Measurements from ENCODE around the gene TRAPPC2L. TPM values are rescaled to one million over a fixed set of nuclear protein-coding genes. Genes with fewer than 3 reads are reported as not detected.

The TRAPPC2L gene
- total RNA-seq, 1 donor from 2014 or later = 59.1 TPM

- Histone ChIP-seq H3K4me1 (ENCODE audit: insufficient read depth, low read length) (peaks cover 12% of the 10 kb centered on the region), H3K79me2 (ENCODE audit: insufficient read depth, low read length) (peaks cover 30% of the 10 kb centered on the region), H4K20me1 (ENCODE audit: insufficient read depth, low read length) (peaks cover 28% of the 10 kb centered on the region), H3K4me3 (ENCODE audit: insufficient read depth, low read depth, low read length) (no peak overlapping the region), H3K9me3 (ENCODE audit: insufficient read depth, low read depth, low read length) (no peaks in the 10 kb centered on the region), H3K9ac (ENCODE audit: low read length) (no peak overlapping the region), H2AFZ (ENCODE audit: low read depth, low read length) (no peak overlapping the region), H3K27ac (ENCODE audit: low read depth, low read length) (no peak overlapping the region), H3K36me3 (ENCODE audit: insufficient read depth, low read length) (peaks cover 6% of the 10 kb centered on the region), H3K4me2 (ENCODE audit: low read length) (no peak overlapping the region), H3K27me3 (ENCODE audit: insufficient read depth, low read length) (no peaks in the 10 kb centered on the region)
- TF ChIP-seq EZH2 (IDR thresholded peaks at IDR 0.05; ENCODE audit: insufficient read depth, low read length) = no peak
- Mint-ChIP-seq H3K36me3 (ENCODE audit: low read depth, unreplicated experiment) (peaks cover 12% of the 10 kb centered on the region), H3K27me3 (ENCODE audit: low read depth, unreplicated experiment) (no peaks in the 10 kb centered on the region), H3K4me1 (ENCODE audit: low read depth, unreplicated experiment) (peaks cover 6% of the 10 kb centered on the region), H3K27ac (ENCODE audit: unreplicated experiment) (no peak overlapping the region), H3K4me3 (ENCODE audit: unreplicated experiment) (no peak overlapping the region), H3K9me3 (ENCODE audit: unreplicated experiment) (peaks cover 2% of the 10 kb centered on the region)
- FAIRE-seq = no peak
- no peak for DNase-seq (ENCODE audit: low read depth)
These were observed 2.6 kb downstream of the TRAPPC2L start for GRCh38 chr16:88859381-88860091.

- TF ChIP-seq CTCF (IDR thresholded peaks at IDR 0.05; ENCODE audit: insufficient read depth, low read depth, low read length) (no peak), EZH2 (IDR thresholded peaks at IDR 0.05; ENCODE audit: insufficient read depth, low read length) (no peak)
- FAIRE-seq (no peak), DNase-seq (ENCODE audit: low read depth) (no peak)
These were observed 4.4 kb downstream of the TRAPPC2L start for GRCh38 chr16:88861359-88861758.

GRCh38 chr16:88862968-88863367 is 6.0 kb downstream of the TRAPPC2L start:
- Histone ChIP-seq H4K20me1 (ENCODE audit: insufficient read depth, low read length) (peaks cover 10% of the 10 kb centered on the region), H2AFZ (ENCODE audit: low read depth, low read length) (no peak overlapping the region), H3K4me3 (ENCODE audit: insufficient read depth, low read depth, low read length) (no peak overlapping the region), H3K27me3 (ENCODE audit: insufficient read depth, low read length) (no peaks in the 10 kb centered on the region), H3K36me3 (ENCODE audit: insufficient read depth, low read length) (peaks cover 6% of the 10 kb centered on the region), H3K27ac (ENCODE audit: low read depth, low read length) (no peak overlapping the region), H3K4me2 (ENCODE audit: low read length) (no peak overlapping the region), H3K4me1 (ENCODE audit: insufficient read depth, low read length) (peaks cover 2% of the 10 kb centered on the region), H3K9me3 (ENCODE audit: insufficient read depth, low read depth, low read length) (no peaks in the 10 kb centered on the region), H3K9ac (ENCODE audit: low read length) (no peak overlapping the region), H3K79me2 (ENCODE audit: insufficient read depth, low read length) (peaks cover 9% of the 10 kb centered on the region)
- Mint-ChIP-seq H3K9me3 (ENCODE audit: unreplicated experiment) (no peaks in the 10 kb centered on the region), H3K27ac (ENCODE audit: unreplicated experiment) (no peak overlapping the region), H3K4me3 (ENCODE audit: unreplicated experiment) (no peak overlapping the region), H3K36me3 (ENCODE audit: low read depth, unreplicated experiment) (peaks cover 12% of the 10 kb centered on the region), H3K27me3 (ENCODE audit: low read depth, unreplicated experiment) (peaks cover 6% of the 10 kb centered on the region), H3K4me1 (ENCODE audit: low read depth, unreplicated experiment) (no peaks in the 10 kb centered on the region)
- no peak for FAIRE-seq
- DNase-seq (ENCODE audit: low read depth) = no peak
- TF ChIP-seq CTCF (IDR thresholded peaks at IDR 0.05; ENCODE audit: insufficient read depth, low read depth, low read length) = no peak
- no peak for TF ChIP-seq EZH2 (IDR thresholded peaks at IDR 0.05; ENCODE audit: insufficient read depth, low read length)

More at GRCh38 chr16:88861359-88861758, 4.4 kb downstream of the TRAPPC2L start:
- peaks cover 2% of the 10 kb centered on the region for H3K9me3 Mint-ChIP-seq (ENCODE audit: unreplicated experiment)
- Histone ChIP-seq H3K27me3 (ENCODE audit: insufficient read depth, low read length) (no peaks in the 10 kb centered on the region), H2AFZ (ENCODE audit: low read depth, low read length) (no peak overlapping the region), H3K79me2 (ENCODE audit: insufficient read depth, low read length) (peaks cover 18% of the 10 kb centered on the region), H3K4me3 (ENCODE audit: insufficient read depth, low read depth, low read length) (no peak overlapping the region), H3K36me3 (ENCODE audit: insufficient read depth, low read length) (peaks cover 6% of the 10 kb centered on the region), H3K4me2 (ENCODE audit: low read length) (no peak overlapping the region), H3K9me3 (ENCODE audit: insufficient read depth, low read depth, low read length) (no peaks in the 10 kb centered on the region), H3K27ac (ENCODE audit: low read depth, low read length) (no peak overlapping the region), H4K20me1 (ENCODE audit: insufficient read depth, low read length) (peaks cover 13% of the 10 kb centered on the region), H3K4me1 (ENCODE audit: insufficient read depth, low read length) (peaks cover 4% of the 10 kb centered on the region), H3K9ac (ENCODE audit: low read length) (no peak overlapping the region)
- no peak overlapping the region for H3K4me3 Mint-ChIP-seq (ENCODE audit: unreplicated experiment)
- H3K27me3 Mint-ChIP-seq (ENCODE audit: low read depth, unreplicated experiment) = no peaks in the 10 kb centered on the region
- H3K36me3 Mint-ChIP-seq (ENCODE audit: low read depth, unreplicated experiment) = peaks cover 12% of the 10 kb centered on the region
- no peak overlapping the region for H3K27ac Mint-ChIP-seq (ENCODE audit: unreplicated experiment)
- H3K4me1 Mint-ChIP-seq (ENCODE audit: low read depth, unreplicated experiment) = peaks cover 2% of the 10 kb centered on the region
